HepG2 (cell line): Measurements from ENCODE around the gene TSPAN9. TPM values are rescaled to one million over a fixed set of nuclear protein-coding genes. Genes with fewer than 3 reads are reported as not detected.

Experiments used
- ELF4 ChIP-seq: sonication (generic); formaldehyde crosslinking; IDR thresholded peaks from 2 replicates; pipeline ENCODE4 v1.5.0; 2020; ENCODE audit warnings: missing genetic modification reagents, mild to moderate bottlenecking, moderate library complexity, borderline replicate concordance
- ETV5 ChIP-seq: IDR thresholded peaks from 2 replicates; pipeline ENCODE4 v1.6.1; 2018; ENCODE audit warnings: missing biosample characterization, missing genetic modification reagents, inconsistent platforms, borderline replicate concordance
- FOSL2 ChIP-seq: sonication (generic); formaldehyde crosslinking; IDR thresholded peaks from 2 replicates; pipeline ENCODE4 v1.4.0; 2020; ENCODE audit warnings: missing genetic modification reagents
- FOXO1 ChIP-seq: sonication (generic); formaldehyde crosslinking; IDR thresholded peaks from 2 replicates; pipeline ENCODE4 v1.4.0; 2020; ENCODE audit warnings: missing genetic modification reagents
- HOXA3 ChIP-seq: sonication (generic); formaldehyde crosslinking; IDR thresholded peaks from 2 replicates; pipeline ENCODE4 v1.5.0; 2020; ENCODE audit warnings: missing genetic modification reagents
- JUN ChIP-seq: sonication (generic); formaldehyde crosslinking; IDR thresholded peaks from 2 replicates; pipeline ENCODE4 v1.4.0; 2020; ENCODE audit warnings: mild to moderate bottlenecking, missing genetic modification reagents
- MYC ChIP-seq: sonication (generic); formaldehyde crosslinking; IDR thresholded peaks from 2 replicates; pipeline ENCODE4 v1.9.0; 2021; ENCODE audit warnings: missing genetic modification reagents, borderline replicate concordance
- RXRB ChIP-seq: IDR thresholded peaks from 2 replicates; pipeline ENCODE4 v1.6.1; 2016; ENCODE audit warnings: borderline replicate concordance, missing genetic modification reagents, missing compliant biosample characterization
- SAP130 ChIP-seq: IDR thresholded peaks from 2 replicates; pipeline ENCODE4 v1.6.1; 2016; ENCODE audit warnings: low read depth
- ZNF263 ChIP-seq: sonication (generic); formaldehyde crosslinking; IDR thresholded peaks from 2 replicates; pipeline ENCODE4 v1.4.0; 2020; ENCODE audit warnings: missing genetic modification reagents
- ZNF274 ChIP-seq: sonication (generic); formaldehyde crosslinking; IDR thresholded peaks from 2 replicates; pipeline ENCODE4 v1.5.1; 2020; ENCODE audit warnings: mild to moderate bottlenecking, missing genetic modification reagents
- ZNF354B ChIP-seq: sonication (generic); formaldehyde crosslinking; IDR thresholded peaks from 2 replicates; pipeline ENCODE4 v1.8.0; 2022; ENCODE audit warnings: mild to moderate bottlenecking, missing genetic modification reagents
- ZNF614 ChIP-seq: IDR thresholded peaks from 2 replicates; pipeline ENCODE4 v1.6.1; 2018; ENCODE audit warnings: missing biosample characterization, missing genetic modification reagents, inconsistent platforms, borderline replicate concordance
- polyA plus RNA-seq, 8 experiments: library from polyadenylated mRNA; depleted of rRNA in 3 of 8; stranded (reverse) in 7 of 8; unstranded in 1 of 8; fragments of >200 nt; fragmentation: Illumina TruSeq in 4 of 8; extraction: Trizol in 4 of 8; gene quantifications; 2 replicates each; pipeline versions ENCODE4 v1.2.1 to v1.2.3, GENCODE V29; 2011 to 2016; ENCODE audit warnings: low read depth in 4 of 8, missing spikeins in 1 of 8, mixed read lengths in 1 of 8; ENCODE audit not compliant: insufficient read depth in 1 of 8
- total RNA-seq, 5 experiments: library from RNA; depleted of rRNA; stranded (reverse); fragments of >200 nt; fragmentation: Illumina TruSeq; extraction: Trizol; gene quantifications; 2 replicates each; pipeline ENCODE4 v1.2.3, GENCODE V29; 2016; ENCODE audit warnings: low read depth in 1 of 5
- TF ChIP-seq, protein P1 (sequence below): sonication (generic); formaldehyde crosslinking; IDR thresholded peaks from 2 replicates; pipeline ENCODE4 v1.5.0; 2020; ENCODE audit warnings: mild to moderate bottlenecking, missing genetic modification reagents, moderate library complexity
- TF ChIP-seq, protein P2 (sequence below): sonication (generic); formaldehyde crosslinking; IDR thresholded peaks from 2 replicates; pipeline ENCODE4 v1.5.0; 2020; ENCODE audit warnings: missing genetic modification reagents
- TF ChIP-seq, protein P3 (sequence below): IDR thresholded peaks from 2 replicates; pipeline ENCODE4 v1.6.1; 2012; ENCODE audit warnings: low read depth, low read length, improper control_type of control experiment
- TF ChIP-seq, protein P4 (sequence below): fragments of 450-650 bp; IDR thresholded peaks from 2 replicates; pipeline ENCODE4 v1.6.1; 2017; ENCODE audit warnings: mild to moderate bottlenecking
- TF ChIP-seq, protein P5 (sequence below): sonication (generic); formaldehyde crosslinking; IDR thresholded peaks from 2 replicates; pipeline ENCODE4 v1.5.1; 2020; ENCODE audit warnings: mild to moderate bottlenecking, missing genetic modification reagents, moderate library complexity

Gene TSPAN9
- total and polyA plus RNA-seq, 2 of the 13 experiments (the other 11 are each of a cell fraction or from before 2014, with no cell fraction given) = 18.1 to 42.3 TPM

DNA sequence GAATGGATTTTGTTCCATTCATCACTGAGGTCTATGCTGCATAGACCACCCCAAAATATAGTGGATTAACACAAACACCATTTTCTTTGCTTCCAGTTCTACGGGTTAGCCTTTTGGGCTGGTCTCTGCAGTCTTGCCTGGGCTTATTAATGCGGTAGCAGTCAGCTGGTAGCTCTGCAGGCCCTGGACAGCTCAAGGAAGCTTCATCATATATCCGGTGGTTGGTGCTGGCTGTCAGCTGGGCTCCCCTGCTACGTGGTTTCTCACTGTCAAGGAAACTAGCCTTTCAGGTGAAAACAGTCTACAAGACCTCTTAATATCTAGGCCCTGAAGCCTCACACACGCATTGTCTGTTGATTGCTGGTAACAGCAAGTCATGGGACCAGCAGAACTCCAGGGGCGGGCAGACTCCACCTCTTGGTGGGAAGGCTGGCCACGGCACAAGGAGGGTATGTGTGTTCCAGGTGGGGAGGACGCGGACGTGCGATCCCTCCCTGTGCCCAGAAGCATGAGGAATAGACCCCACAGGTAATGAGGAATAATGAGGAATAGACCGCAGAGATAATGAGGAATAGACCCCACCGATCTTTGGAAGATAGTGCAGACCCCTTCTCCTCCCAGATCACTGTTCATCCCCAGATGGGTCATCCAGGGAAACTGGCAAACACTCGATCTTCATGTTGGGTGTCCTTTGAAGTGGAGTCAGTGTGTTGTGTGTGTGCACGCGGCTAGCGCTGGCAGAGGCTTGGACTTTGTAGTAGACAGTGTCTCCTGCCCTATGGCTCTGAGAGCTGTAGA lies 13.3 kb downstream of the TSPAN9 start (continued):
- TF ChIP-seq, protein P1, sequence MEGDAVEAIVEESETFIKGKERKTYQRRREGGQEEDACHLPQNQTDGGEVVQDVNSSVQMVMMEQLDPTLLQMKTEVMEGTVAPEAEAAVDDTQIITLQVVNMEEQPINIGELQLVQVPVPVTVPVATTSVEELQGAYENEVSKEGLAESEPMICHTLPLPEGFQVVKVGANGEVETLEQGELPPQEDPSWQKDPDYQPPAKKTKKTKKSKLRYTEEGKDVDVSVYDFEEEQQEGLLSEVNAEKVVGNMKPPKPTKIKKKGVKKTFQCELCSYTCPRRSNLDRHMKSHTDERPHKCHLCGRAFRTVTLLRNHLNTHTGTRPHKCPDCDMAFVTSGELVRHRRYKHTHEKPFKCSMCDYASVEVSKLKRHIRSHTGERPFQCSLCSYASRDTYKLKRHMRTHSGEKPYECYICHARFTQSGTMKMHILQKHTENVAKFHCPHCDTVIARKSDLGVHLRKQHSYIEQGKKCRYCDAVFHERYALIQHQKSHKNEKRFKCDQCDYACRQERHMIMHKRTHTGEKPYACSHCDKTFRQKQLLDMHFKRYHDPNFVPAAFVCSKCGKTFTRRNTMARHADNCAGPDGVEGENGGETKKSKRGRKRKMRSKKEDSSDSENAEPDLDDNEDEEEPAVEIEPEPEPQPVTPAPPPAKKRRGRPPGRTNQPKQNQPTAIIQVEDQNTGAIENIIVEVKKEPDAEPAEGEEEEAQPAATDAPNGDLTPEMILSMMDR (CRISPR knock-in tag) = no peak
- TF ChIP-seq RXRB (CRISPR knock-in tag) (peak; percentile 28; the same call in 1 of the 2 replicates), FOXO1 (peak; percentile 21; the same call in 1 of the 2 replicates), ZNF614 (no peak), SAP130 (peak; percentile 49; the same call in 1 of the 2 replicates), FOSL2 (CRISPR knock-in tag) (no peak), ETV5 (CRISPR knock-in tag) (no peak; the same call in 1 of the 2 replicates), ELF4 (CRISPR knock-in tag) (no peak), MYC (CRISPR knock-in tag) (peak; percentile 42; the same call in 1 of the 2 replicates), ZNF263 (0 out of 2 replicates have a peak, but pooled peaks have one; percentile 16), ZNF354B (CRISPR knock-in tag) (no peak), ZNF274 (CRISPR knock-in tag) (no peak), HOXA3 (CRISPR knock-in tag) (peak; percentile 52; the same call in 1 of the 2 replicates), JUN (CRISPR knock-in tag) (no peak)
- TF ChIP-seq, protein P2, sequence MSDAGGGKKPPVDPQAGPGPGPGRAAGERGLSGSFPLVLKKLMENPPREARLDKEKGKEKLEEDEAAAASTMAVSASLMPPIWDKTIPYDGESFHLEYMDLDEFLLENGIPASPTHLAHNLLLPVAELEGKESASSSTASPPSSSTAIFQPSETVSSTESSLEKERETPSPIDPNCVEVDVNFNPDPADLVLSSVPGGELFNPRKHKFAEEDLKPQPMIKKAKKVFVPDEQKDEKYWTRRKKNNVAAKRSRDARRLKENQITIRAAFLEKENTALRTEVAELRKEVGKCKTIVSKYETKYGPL = no peak
- TF ChIP-seq, protein P3, sequence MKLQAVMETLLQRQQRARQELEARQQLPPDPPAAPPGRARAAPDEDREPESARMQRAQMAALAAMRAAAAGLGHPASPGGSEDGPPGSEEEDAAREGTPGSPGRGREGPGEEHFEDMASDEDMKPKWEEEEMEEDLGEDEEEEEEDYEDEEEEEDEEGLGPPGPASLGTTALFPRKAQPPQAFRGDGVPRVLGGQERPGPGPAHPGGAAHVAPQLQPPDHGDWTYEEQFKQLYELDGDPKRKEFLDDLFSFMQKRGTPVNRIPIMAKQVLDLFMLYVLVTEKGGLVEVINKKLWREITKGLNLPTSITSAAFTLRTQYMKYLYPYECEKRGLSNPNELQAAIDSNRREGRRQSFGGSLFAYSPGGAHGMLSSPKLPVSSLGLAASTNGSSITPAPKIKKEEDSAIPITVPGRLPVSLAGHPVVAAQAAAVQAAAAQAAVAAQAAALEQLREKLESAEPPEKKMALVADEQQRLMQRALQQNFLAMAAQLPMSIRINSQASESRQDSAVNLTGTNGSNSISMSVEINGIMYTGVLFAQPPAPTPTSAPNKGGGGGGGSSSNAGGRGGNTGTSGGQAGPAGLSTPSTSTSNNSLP = no peak
- TF ChIP-seq, protein P4, sequence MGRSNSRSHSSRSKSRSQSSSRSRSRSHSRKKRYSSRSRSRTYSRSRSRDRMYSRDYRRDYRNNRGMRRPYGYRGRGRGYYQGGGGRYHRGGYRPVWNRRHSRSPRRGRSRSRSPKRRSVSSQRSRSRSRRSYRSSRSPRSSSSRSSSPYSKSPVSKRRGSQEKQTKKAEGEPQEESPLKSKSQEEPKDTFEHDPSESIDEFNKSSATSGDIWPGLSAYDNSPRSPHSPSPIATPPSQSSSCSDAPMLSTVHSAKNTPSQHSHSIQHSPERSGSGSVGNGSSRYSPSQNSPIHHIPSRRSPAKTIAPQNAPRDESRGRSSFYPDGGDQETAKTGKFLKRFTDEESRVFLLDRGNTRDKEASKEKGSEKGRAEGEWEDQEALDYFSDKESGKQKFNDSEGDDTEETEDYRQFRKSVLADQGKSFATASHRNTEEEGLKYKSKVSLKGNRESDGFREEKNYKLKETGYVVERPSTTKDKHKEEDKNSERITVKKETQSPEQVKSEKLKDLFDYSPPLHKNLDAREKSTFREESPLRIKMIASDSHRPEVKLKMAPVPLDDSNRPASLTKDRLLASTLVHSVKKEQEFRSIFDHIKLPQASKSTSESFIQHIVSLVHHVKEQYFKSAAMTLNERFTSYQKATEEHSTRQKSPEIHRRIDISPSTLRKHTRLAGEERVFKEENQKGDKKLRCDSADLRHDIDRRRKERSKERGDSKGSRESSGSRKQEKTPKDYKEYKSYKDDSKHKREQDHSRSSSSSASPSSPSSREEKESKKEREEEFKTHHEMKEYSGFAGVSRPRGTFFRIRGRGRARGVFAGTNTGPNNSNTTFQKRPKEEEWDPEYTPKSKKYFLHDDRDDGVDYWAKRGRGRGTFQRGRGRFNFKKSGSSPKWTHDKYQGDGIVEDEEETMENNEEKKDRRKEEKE = no peak
- TF ChIP-seq, protein P5, sequence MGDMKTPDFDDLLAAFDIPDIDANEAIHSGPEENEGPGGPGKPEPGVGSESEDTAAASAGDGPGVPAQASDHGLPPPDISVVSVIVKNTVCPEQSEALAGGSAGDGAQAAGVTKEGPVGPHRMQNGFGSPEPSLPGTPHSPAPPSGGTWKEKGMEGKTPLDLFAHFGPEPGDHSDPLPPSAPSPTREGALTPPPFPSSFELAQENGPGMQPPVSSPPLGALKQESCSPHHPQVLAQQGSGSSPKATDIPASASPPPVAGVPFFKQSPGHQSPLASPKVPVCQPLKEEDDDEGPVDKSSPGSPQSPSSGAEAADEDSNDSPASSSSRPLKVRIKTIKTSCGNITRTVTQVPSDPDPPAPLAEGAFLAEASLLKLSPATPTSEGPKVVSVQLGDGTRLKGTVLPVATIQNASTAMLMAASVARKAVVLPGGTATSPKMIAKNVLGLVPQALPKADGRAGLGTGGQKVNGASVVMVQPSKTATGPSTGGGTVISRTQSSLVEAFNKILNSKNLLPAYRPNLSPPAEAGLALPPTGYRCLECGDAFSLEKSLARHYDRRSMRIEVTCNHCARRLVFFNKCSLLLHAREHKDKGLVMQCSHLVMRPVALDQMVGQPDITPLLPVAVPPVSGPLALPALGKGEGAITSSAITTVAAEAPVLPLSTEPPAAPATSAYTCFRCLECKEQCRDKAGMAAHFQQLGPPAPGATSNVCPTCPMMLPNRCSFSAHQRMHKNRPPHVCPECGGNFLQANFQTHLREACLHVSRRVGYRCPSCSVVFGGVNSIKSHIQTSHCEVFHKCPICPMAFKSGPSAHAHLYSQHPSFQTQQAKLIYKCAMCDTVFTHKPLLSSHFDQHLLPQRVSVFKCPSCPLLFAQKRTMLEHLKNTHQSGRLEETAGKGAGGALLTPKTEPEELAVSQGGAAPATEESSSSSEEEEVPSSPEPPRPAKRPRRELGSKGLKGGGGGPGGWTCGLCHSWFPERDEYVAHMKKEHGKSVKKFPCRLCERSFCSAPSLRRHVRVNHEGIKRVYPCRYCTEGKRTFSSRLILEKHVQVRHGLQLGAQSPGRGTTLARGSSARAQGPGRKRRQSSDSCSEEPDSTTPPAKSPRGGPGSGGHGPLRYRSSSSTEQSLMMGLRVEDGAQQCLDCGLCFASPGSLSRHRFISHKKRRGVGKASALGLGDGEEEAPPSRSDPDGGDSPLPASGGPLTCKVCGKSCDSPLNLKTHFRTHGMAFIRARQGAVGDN (CRISPR knock-in tag) = peak; percentile 78
